Measurements from ENCODE around the gene SLC35G4. TPM values are rescaled to one million over a fixed set of nuclear protein-coding genes. Genes with fewer than 3 reads are reported as not detected.

The SLC35G4 gene
- total and polyA plus RNA-seq, 2 of the 4 experiments (the other 2 are of a cell fraction), result not detected

- no peak overlapping the region for H3K4me3 ChIP-seq (ENCODE audit: insufficient read depth, low read depth, low read length)
- H3K56ac ChIP-seq (ENCODE audit: extremely low read depth, insufficient read depth, low read length), result no peak overlapping the region
- H3K4me2 ChIP-seq (ENCODE audit: low read depth, low read length), result no peak overlapping the region
- no peak overlapping the region for H4K5ac ChIP-seq (ENCODE audit: low read depth, low read length)
- no peak overlapping the region for H2BK120ac ChIP-seq (ENCODE audit: low read depth, low read length)
- no peak overlapping the region for H2AFZ ChIP-seq (replicated peaks; ENCODE audit: low read length, poor library complexity)
- no peak for ATAC-seq (ENCODE audit: low read depth)
- no peaks in the 10 kb centered on the region for H3K36me3 ChIP-seq (ENCODE audit: control insufficient read depth, insufficient read depth, low read length)
- no peak overlapping the region for H3K18ac ChIP-seq (ENCODE audit: low read depth, low read length)
- H3K9ac ChIP-seq (ENCODE audit: low read depth, low read length), result no peak overlapping the region
- in situ Hi-C loops (cut with MboI; ENCODE audit: low sequenced_read_pairs), result no loop called here
- no peak overlapping the region for H2AK5ac ChIP-seq (ENCODE audit: low read depth, low read length)
- peaks cover 11% of the 10 kb centered on the region for H3K27me3 ChIP-seq (ENCODE audit: control insufficient read depth, insufficient read depth, low read length)
- no peak overlapping the region for H2AK9ac ChIP-seq (replicated peaks; ENCODE audit: low read depth, low read length, poor library complexity)
- no peak overlapping the region for H2BK20ac ChIP-seq (ENCODE audit: low read depth, low read length)
- no peak overlapping the region for H4K8ac ChIP-seq (ENCODE audit: low read depth in 2 of 2, low read length in 2 of 2)
- no TSS peak for BruUV-seq (replicated peaks)
- H4K20me1 ChIP-seq (ENCODE audit: insufficient read depth, low read length), result no peaks in the 10 kb centered on the region
- WGBS, 2 experiments (ENCODE audit: extremely low coverage in 2 of 2, insufficient read length in 1 of 2), result 40% methylated on average over 1 of the region's 4 CpGs; no CpG with 5 or more reads in 1 of the 2 experiments
- dilution Hi-C loops (cut with HindIII; ENCODE audit: low sequenced_read_pairs, unreplicated experiment), result no loop called here
- intact Hi-C loops (cut with micrococcal nuclease), result no loop called here
- H3K4ac ChIP-seq (ENCODE audit: low read depth, low read length), result no peak overlapping the region
- no peak for TF ChIP-seq BHLHE40 (IDR thresholded peaks at IDR 0.05; ENCODE audit: low read depth, low read length)
- no peak for TF ChIP-seq RAD21 (IDR thresholded peaks at IDR 0.05; ENCODE audit: low read length)
- H3K14ac ChIP-seq (replicated peaks; ENCODE audit: low read depth, low read length), result no peak overlapping the region
- H3K9me1 ChIP-seq (ENCODE audit: insufficient read depth, low read length), result no peaks in the 10 kb centered on the region
- POLR2A ChIA-PET (ENCODE audit: unreplicated experiment), result no interaction called here
- H3K9me3 ChIP-seq (ENCODE audit: control insufficient read depth, insufficient read depth, low read length), result no peaks in the 10 kb centered on the region
- H3K4me1 ChIP-seq (ENCODE audit: control insufficient read depth, insufficient read depth, low read length), result no peaks in the 10 kb centered on the region
- no peak overlapping the region for H2BK5ac ChIP-seq (ENCODE audit: low read depth, low read length, poor library complexity, severe bottlenecking)
- no peak for DNase-seq
- no peak overlapping the region for H3K23ac ChIP-seq (ENCODE audit: low read depth, low read length)
- CTCF ChIA-PET, result no interaction called here
- H4K91ac ChIP-seq (ENCODE audit: insufficient read depth, low read depth, low read length), result no peak overlapping the region
- no peaks in the 10 kb centered on the region for H3K79me1 ChIP-seq (ENCODE audit: low read depth in 1 of 2, low read length in 2 of 2)
- no peak overlapping the region for H2BK15ac ChIP-seq (ENCODE audit: low read depth, low read length)
- H3K27ac ChIP-seq (ENCODE audit: insufficient read depth, low read length), result no peak overlapping the region
Observed at GRCh38 chr18:11561293-11561692, 48.1 kb upstream of the SLC35G4 start.
